Endothelial cell of umbilical vein (primary cell): ENCODE measurements around the gene ATG12. TPM values are rescaled to one million over a fixed set of nuclear protein-coding genes. Genes with fewer than 3 reads are reported as not detected.

Experiments
- BruUV-seq: library from RNA; stranded (reverse); fragments of 400-500 nt; replicated peaks from 2 replicates; lab custom pipeline; 2021; lab: Mats Ljungman, UMichigan
- CTCF ChIA-PET: fragments of 300-600, 350-600 bp; sonication (Branson Sonifier 250); formaldehyde crosslinking; loops from one replicate; lab custom pipeline; 2021; ENCODE audit warnings: antibody characterized with exemption, inconsistent platforms; lab: Charles Lee
- POLR2A ChIA-PET: fragments of 300-600, 350-600 bp; sonication (Branson Sonifier 250); formaldehyde crosslinking; loops from one replicate; lab custom pipeline; 2021; ENCODE audit warnings: antibody characterized with exemption, inconsistent platforms; lab: Charles Lee
- DNase-seq: peaks from one replicate; pipeline ENCODE4 v3.0.0-alpha.2; 2011; ENCODE audit warnings: low read depth, low spot score
- FAIRE-seq: peaks from 2 replicates; lab custom pipeline; 2011; peaks lifted over from hg19 to GRCh38; lab: Jason Lieb, UNC
- H2AFZ ChIP-seq: 2 replicates; pipeline ENCODE4 v1.6.0; 2012; ENCODE audit warnings: low read depth, low read length, control low read depth, inconsistent platforms
- H3K27ac ChIP-seq: 2 replicates; pipeline ENCODE4 v1.5.1; 2011; ENCODE audit warnings: low read depth, mild to moderate bottlenecking, control low read depth, low read length, moderate library complexity; ENCODE audit not compliant: insufficient read depth
- H3K27me3 ChIP-seq, 2 experiments: 2 replicates each; pipeline versions ENCODE4 v1.6.0 to v1.6.1; 2011; ENCODE audit warnings: low read length in 2 of 2, mixed read lengths in 1 of 2; ENCODE audit not compliant: control insufficient read depth in 2 of 2, insufficient read depth in 2 of 2
- H3K36me3 ChIP-seq, 2 experiments: 2 replicates in 1 of 2; 3 replicates in 1 of 2; pipeline ENCODE4 v1.5.1; 2011; ENCODE audit warnings: low read length in 2 of 2, mild to moderate bottlenecking in 1 of 2, moderate library complexity in 1 of 2; ENCODE audit not compliant: control insufficient read depth in 2 of 2, insufficient read depth in 2 of 2; ENCODE audit errors: extremely low read depth in 1 of 2
- H3K4me1 ChIP-seq: 3 replicates; pipeline ENCODE4 v1.5.1; 2011; ENCODE audit warnings: mild to moderate bottlenecking, low read length; ENCODE audit not compliant: control insufficient read depth, insufficient read depth; ENCODE audit errors: extremely low read depth
- H3K4me2 ChIP-seq: 2 replicates; pipeline ENCODE4 v1.6.1; 2011; ENCODE audit warnings: low read length, control low read depth, mixed read lengths; ENCODE audit not compliant: insufficient read depth
- H3K4me3 ChIP-seq, 3 experiments: fragments of 200-600 bp in 1 of 3; sonication (generic), shearing (Covaris generic) in 1 of 3; replicated peaks in 1 of 3; 2 replicates each; pipeline ENCODE4 v1.5.1; 2011 to 2016; ENCODE audit warnings: control low read depth in 3 of 3, low read length in 3 of 3, mild to moderate bottlenecking in 2 of 3, inconsistent platforms in 1 of 3, low read depth in 1 of 3, moderate library complexity in 1 of 3; ENCODE audit not compliant: insufficient read depth in 1 of 3
- H3K79me2 ChIP-seq: 2 replicates; pipeline ENCODE4 v1.6.0; 2012; ENCODE audit warnings: low read length, inconsistent platforms; ENCODE audit not compliant: control insufficient read depth, insufficient read depth
- H3K9ac ChIP-seq: replicated peaks from 2 replicates; pipeline ENCODE3; 2011; ENCODE audit warnings: low read length, control low read depth; ENCODE audit not compliant: insufficient read depth; ENCODE audit errors: extremely low read depth
- H3K9me1 ChIP-seq: replicated peaks from 3 replicates; pipeline ENCODE4 v1.6.0; 2011; ENCODE audit warnings: mild to moderate bottlenecking, low read length; ENCODE audit not compliant: control insufficient read depth, insufficient read depth; ENCODE audit errors: extremely low read depth
- H3K9me3 ChIP-seq: replicated peaks from 2 replicates; pipeline ENCODE4 v1.5.1; 2012; ENCODE audit warnings: low read length, inconsistent platforms; ENCODE audit not compliant: control insufficient read depth, insufficient read depth
- H4K20me1 ChIP-seq: replicated peaks from 2 replicates; pipeline ENCODE3; 2011; ENCODE audit warnings: mild to moderate bottlenecking, low read length; ENCODE audit not compliant: control insufficient read depth, insufficient read depth; ENCODE audit errors: extremely low read depth
- CTCF ChIP-seq, 2 donors: IDR thresholded peaks; 1 replicate in 1 of 2; 2 replicates in 1 of 2; pipeline ENCODE4 v1.5.1; 2011; ENCODE audit warnings: low read length in 2 of 2, mild to moderate bottlenecking in 2 of 2, moderate library complexity in 2 of 2, control low read depth in 1 of 2, inconsistent platforms in 1 of 2, low read depth in 1 of 2; ENCODE audit not compliant: insufficient read depth in 1 of 2; ENCODE audit errors: extremely low read depth in 1 of 2
- EZH2 ChIP-seq: IDR thresholded peaks from 2 replicates; pipeline ENCODE4 v1.6.1; 2012; ENCODE audit warnings: borderline replicate concordance, low read depth, mild to moderate bottlenecking, moderate library complexity, low read length, inconsistent platforms; ENCODE audit not compliant: severe bottlenecking
- FOS ChIP-seq: IDR thresholded peaks from 2 replicates; pipeline ENCODE4 v1.6.1; 2011; ENCODE audit warnings: mild to moderate bottlenecking, low read length, moderate library complexity, borderline replicate concordance; ENCODE audit not compliant: insufficient read depth
- GATA2 ChIP-seq: IDR thresholded peaks from 2 replicates; pipeline ENCODE4 v1.7.0; 2011; ENCODE audit warnings: low read depth, mild to moderate bottlenecking, moderate library complexity, mixed read lengths, low read length; ENCODE audit not compliant: insufficient read length, insufficient read depth
- JUN ChIP-seq: IDR thresholded peaks from 2 replicates; pipeline ENCODE4 v1.6.1; 2011; ENCODE audit warnings: borderline replicate concordance, low read depth; ENCODE audit not compliant: insufficient read length, insufficient read depth
- MAX ChIP-seq: IDR thresholded peaks from 2 replicates; pipeline ENCODE4 v1.6.1; 2011; ENCODE audit not compliant: insufficient read depth, insufficient read length
- MYC ChIP-seq: IDR thresholded peaks from one replicate; pipeline ENCODE4 v1.6.1; 2011; ENCODE audit warnings: mild to moderate bottlenecking, low read depth, low read length
- POLR2A ChIP-seq: IDR thresholded peaks from 2 replicates; pipeline ENCODE4 v1.6.1; 2012; ENCODE audit warnings: low read depth, mild to moderate bottlenecking, control low read depth, low read length
- POLR2AphosphoS5 ChIP-seq: IDR thresholded peaks from 2 replicates; pipeline ENCODE4 v1.6.1; 2012; ENCODE audit warnings: low read depth, mild to moderate bottlenecking, control low read depth, low read length, moderate library complexity; ENCODE audit not compliant: insufficient read depth
- dilution Hi-C: fragments of 300-500 bp; cut with MboI; formaldehyde crosslinking; loops from one replicate; pipeline ENCODE4 v1.15.0; 2019; ENCODE audit warnings: low sequenced_read_pairs; ENCODE audit not compliant: extremely low pct_ligation_motif_present
- intact Hi-C: fragments of 100-400 bp; cut with micrococcal nuclease; formaldehyde crosslinking; loops from one replicate; pipeline ENCODE4 v1.10.0; 2022
- polyA plus RNA-seq, 4 experiments: library from polyadenylated mRNA; depleted of rRNA in 3 of 4; stranded (reverse) in 3 of 4; unstranded in 1 of 4; fragments of >200 nt; gene quantifications; 2 replicates each; pipeline versions ENCODE4 v1.2.1 to v1.2.3, GENCODE V29; 2011 to 2012; ENCODE audit warnings: missing spikeins in 1 of 4
- total RNA-seq: library from RNA; stranded (reverse); gene quantifications from 2 replicates; pipeline ENCODE4 v1.2.3, GENCODE V29; 2021

The ATG12 gene
- total and polyA plus RNA-seq, 2 donors (not counting 3 experiments of a cell fraction or from before 2014, with no cell fraction given), result 27.5 to 62.0 TPM

GRCh38 chr5:115872447-115872846, 31.1 kb upstream of the ATG12 start:
- H3K4me3 ChIP-seq, result no peak overlapping the region
- POLR2A ChIA-PET, result no interaction called here
- intact Hi-C loops (no loop called here), dilution Hi-C loops (no loop called here)
- no peaks in the 10 kb centered on the region for H3K9me3 ChIP-seq
- no peak overlapping the region for H3K4me2 ChIP-seq
- H3K27ac ChIP-seq, result no peak overlapping the region
- peaks cover 0 to 5% of the 10 kb centered on the region in 2 experiments for H3K36me3 ChIP-seq
- no peak for FAIRE-seq
- DNase-seq, result no peak
- H3K4me1 ChIP-seq, result peaks cover 10% of the 10 kb centered on the region
- no TSS peak for BruUV-seq
- H3K79me2 ChIP-seq, result peaks cover 5% of the 10 kb centered on the region
- no peaks in the 10 kb centered on the region for H3K9me1 ChIP-seq
- H2AFZ ChIP-seq, result no peak overlapping the region
- no peak for TF ChIP-seq EZH2
- TF ChIP-seq FOS, result no peak
- TF ChIP-seq MAX, result no peak
- TF ChIP-seq POLR2A, result no peak
- no peak for TF ChIP-seq POLR2AphosphoS5
- no peak for TF ChIP-seq JUN
- TF ChIP-seq CTCF (IDR thresholded peaks at IDR 0.05; ENCODE audit: extremely low read depth in 1 of 2, insufficient read depth in 1 of 2, low read depth in 1 of 2, low read length in 2 of 2), result no peak
- no peak for TF ChIP-seq MYC
- TF ChIP-seq GATA2, result no peak
- H4K20me1 ChIP-seq, result no peaks in the 10 kb centered on the region
- H3K27me3 ChIP-seq, result no peaks in the 10 kb centered on the region
- H3K9ac ChIP-seq, result no peak overlapping the region
- CTCF ChIA-PET, result interaction anchor here (1.3 to 1.8 kb wide), 3 partner anchors 15 to 159 kb away, joined by 3 to 6 read pairs (median 3); no protein-coding TSS in a partner anchor
